ENCODE data around the gene C1QB. TPM values are rescaled to one million over a fixed set of nuclear protein-coding genes. Genes with fewer than 3 reads are reported as not detected.

C1QB gene
- total RNA-seq, 2 donors from 2014 or later, result 73.9 to 85.4 TPM

GRCh38 chr1:22643928-22644327 is 9.1 kb upstream of the C1QB start:
- Histone ChIP-seq H3K27ac (peak overlapping the region in 1 of 4 donors; percentile 30), H3K27me3 (no peaks in the 10 kb centered on the region), H3K4me1 (peaks cover 5% of the 10 kb centered on the region), H3K9me3 (no peaks in the 10 kb centered on the region), H3K36me3 (replicated peaks in 1 of 2; ENCODE audit: insufficient read depth in 1 of 2, low read depth in 2 of 2) (no peaks in the 10 kb centered on the region), H3K4me3 (no peak overlapping the region)
- 80 to 83% methylated on average over 6 to 11 of the region's 12 CpGs for WGBS, 2 donors
- no peak for TF ChIP-seq POLR2A (IDR thresholded peaks at IDR 0.05)
- TF ChIP-seq, protein P1, sequence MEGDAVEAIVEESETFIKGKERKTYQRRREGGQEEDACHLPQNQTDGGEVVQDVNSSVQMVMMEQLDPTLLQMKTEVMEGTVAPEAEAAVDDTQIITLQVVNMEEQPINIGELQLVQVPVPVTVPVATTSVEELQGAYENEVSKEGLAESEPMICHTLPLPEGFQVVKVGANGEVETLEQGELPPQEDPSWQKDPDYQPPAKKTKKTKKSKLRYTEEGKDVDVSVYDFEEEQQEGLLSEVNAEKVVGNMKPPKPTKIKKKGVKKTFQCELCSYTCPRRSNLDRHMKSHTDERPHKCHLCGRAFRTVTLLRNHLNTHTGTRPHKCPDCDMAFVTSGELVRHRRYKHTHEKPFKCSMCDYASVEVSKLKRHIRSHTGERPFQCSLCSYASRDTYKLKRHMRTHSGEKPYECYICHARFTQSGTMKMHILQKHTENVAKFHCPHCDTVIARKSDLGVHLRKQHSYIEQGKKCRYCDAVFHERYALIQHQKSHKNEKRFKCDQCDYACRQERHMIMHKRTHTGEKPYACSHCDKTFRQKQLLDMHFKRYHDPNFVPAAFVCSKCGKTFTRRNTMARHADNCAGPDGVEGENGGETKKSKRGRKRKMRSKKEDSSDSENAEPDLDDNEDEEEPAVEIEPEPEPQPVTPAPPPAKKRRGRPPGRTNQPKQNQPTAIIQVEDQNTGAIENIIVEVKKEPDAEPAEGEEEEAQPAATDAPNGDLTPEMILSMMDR (IDR thresholded peaks at IDR 0.05), result no peak
- ATAC-seq (no peak), DNase-seq (no peak)
- intact Hi-C loops (cut with DNase I), result loop anchor here (2.0 to 10.0 kb wide), 3 partner anchors 119 to 539 kb away; no protein-coding TSS in a partner anchor

GRCh38 chr1:22645931-22646330 is 7.1 kb upstream of the C1QB start:
- no peaks in the 10 kb centered on the region for H3K9me3 ChIP-seq
- ATAC-seq (no peak), DNase-seq (peak in 1 of 4 donors; percentile 39)
- 70 to 75% methylated on average over 5 to 7 of the region's 7 CpGs for WGBS, 2 donors
- H3K4me3 ChIP-seq, result no peak overlapping the region
- no peaks in the 10 kb centered on the region for H3K36me3 ChIP-seq (replicated peaks in 1 of 2; ENCODE audit: insufficient read depth in 1 of 2, low read depth in 2 of 2)
- no peaks in the 10 kb centered on the region for H3K27me3 ChIP-seq
- TF ChIP-seq, protein P1 (IDR thresholded peaks at IDR 0.05), result no peak
- peak in 1 of 3 donors; percentile 17 for TF ChIP-seq POLR2A (IDR thresholded peaks at IDR 0.05)
- peaks cover 5% of the 10 kb centered on the region for H3K4me1 ChIP-seq
- peak overlapping the region in 1 of 4 donors; percentile 13 for H3K27ac ChIP-seq
- intact Hi-C loops (cut with DNase I), result loop anchor here (10.0 kb wide), 2 partner anchors 121 to 541 kb away; no protein-coding TSS in a partner anchor

- H3K27ac ChIP-seq, result peak overlapping the region in 1 of 4 donors; percentile 13
- ATAC-seq, result no peak
- no peak overlapping the region for H3K4me3 ChIP-seq
- no peak for DNase-seq
- intact Hi-C loops (cut with DNase I), result loop anchor here (10.0 kb wide), 2 partner anchors 122 to 542 kb away; no protein-coding TSS in a partner anchor
- H3K9me3 ChIP-seq, result no peaks in the 10 kb centered on the region
- TF ChIP-seq, protein P1 (IDR thresholded peaks at IDR 0.05), result no peak
- no peak for TF ChIP-seq POLR2A (IDR thresholded peaks at IDR 0.05)
- H3K4me1 ChIP-seq, result peaks cover 5% of the 10 kb centered on the region
- WGBS, 2 donors, result 93 to 100% methylated on average over 1 of the region's 1 CpG
- H3K36me3 ChIP-seq (replicated peaks in 1 of 2; ENCODE audit: insufficient read depth in 1 of 2, low read depth in 2 of 2), result no peaks in the 10 kb centered on the region
- H3K27me3 ChIP-seq, result no peaks in the 10 kb centered on the region
Observed at GRCh38 chr1:22646384-22646783, 6.7 kb upstream of the C1QB start.

- Histone ChIP-seq H3K36me3 (replicated peaks in 1 of 2; ENCODE audit: insufficient read depth in 1 of 2, low read depth in 2 of 2) (no peaks in the 10 kb centered on the region), H3K4me1 (no peaks in the 10 kb centered on the region), H3K4me3 (no peak overlapping the region), H3K27me3 (no peaks in the 10 kb centered on the region), H3K9me3 (no peaks in the 10 kb centered on the region), H3K27ac (no peak overlapping the region)
- intact Hi-C loops (cut with DNase I), result no loop called here
- no peak for TF ChIP-seq POLR2A (IDR thresholded peaks at IDR 0.05)
- TF ChIP-seq, protein P1 (IDR thresholded peaks at IDR 0.05), result no peak
- DNase-seq (no peak), ATAC-seq (no peak)
- 80 to 89% methylated on average over 13 of the region's 13 CpGs for WGBS, 2 donors
Observed at GRCh38 chr1:22650089-22650693, 2.8 kb upstream of the C1QB start.

Data from body of pancreas (tissue), 4 donors.